NCI-H146 (cell line): ENCODE measurements around the gene CHD2.

Source experiments
- DNase-seq: peaks from one replicate; lab custom pipeline; 2025; lab: John Stamatoyannopoulos, UW

Gene CHD2

DNA sequence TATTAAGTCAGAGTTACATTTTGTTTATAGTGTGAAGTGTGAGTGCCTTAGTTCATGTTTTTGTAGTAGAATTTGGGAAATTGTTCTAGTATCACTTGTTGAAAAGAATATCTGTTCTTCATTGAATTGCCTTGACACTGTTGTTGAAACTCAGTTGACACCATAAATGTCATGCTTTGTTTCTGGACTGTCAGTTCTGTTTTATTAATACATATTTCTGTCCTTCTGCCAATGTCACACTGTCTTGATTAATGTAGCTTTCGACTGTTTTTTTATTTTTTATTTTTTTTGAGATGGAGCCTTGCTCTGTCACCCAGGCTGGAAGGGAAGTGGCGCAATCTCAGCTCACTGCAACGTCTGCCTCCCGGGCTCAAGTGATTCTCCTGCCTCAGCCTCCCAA is 59.1 kb downstream of the CHD2 start:
- DNase-seq = no peak

DNA sequence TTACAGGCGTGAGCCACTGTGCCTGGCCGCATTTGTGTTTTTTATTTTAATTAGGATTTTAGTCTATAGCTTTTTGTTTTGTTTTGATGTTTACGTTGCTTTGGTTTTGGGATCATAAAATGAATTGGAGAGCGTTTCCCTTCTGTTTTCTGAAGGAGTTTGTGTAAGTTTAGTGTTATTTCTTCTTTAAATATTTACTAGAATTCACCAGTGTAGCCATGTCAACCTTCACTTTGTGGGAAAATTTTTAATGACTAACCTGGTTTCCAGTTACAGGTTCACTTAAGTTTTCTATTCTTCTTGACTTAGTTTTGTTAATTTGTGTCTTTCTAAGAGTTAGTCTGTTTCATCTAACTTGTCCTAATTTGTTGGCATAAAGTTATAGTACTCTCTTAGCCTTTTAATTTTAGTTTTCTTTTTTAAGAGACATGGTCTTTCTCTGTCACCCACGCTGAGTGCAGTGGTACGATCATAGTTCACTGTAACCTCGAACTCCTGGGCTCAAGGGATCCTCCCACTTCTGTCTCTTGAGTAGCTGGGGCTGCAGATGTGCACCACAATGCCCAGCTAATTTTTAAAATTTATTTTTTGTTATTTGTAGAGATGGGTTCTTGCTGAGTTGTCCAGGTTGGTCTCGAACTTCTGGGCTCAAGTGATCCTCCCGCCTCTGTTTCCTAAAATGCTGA is 61.0 kb downstream of the CHD2 start:
- no peak for DNase-seq

DNA sequence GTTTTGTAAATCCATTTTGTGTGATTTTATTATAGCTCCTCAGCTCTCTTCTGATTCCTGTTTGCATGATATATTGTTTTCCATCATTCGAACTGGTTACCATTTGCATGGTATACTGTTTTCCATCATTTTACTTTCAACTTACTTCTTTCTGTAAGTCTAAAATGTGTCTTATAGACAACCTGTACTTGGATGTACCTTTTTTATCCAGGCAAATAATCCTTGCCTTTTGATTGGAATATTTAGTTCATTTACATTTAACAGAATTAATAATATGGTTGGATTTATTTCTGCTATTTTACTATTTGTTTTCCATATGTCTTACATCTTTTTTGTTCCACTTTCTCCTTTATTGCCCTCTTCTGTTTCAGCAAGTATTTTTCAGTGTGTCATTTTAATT is 62.8 kb downstream of the CHD2 start:
- no peak for DNase-seq

DNA sequence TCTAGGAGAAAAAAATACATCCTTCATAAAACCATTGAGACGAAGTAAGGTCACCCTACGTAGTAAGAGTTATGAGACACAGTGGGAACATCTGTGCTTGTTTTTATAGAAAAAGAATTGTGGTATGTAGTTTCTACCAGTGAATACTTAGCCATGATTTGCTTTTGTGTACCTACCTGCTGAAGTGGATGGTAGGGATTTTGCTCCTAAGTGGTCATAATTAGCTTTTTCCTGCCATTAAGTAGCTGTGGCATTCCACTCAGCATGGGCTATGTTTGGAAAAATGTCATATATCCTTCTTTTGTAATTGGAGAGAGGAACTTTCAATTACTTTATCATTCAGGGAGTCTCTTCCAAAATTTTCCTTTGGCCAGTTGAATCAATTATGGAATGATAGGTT is 63.7 kb downstream of the CHD2 start:
- DNase-seq = peak; percentile 48

DNA sequence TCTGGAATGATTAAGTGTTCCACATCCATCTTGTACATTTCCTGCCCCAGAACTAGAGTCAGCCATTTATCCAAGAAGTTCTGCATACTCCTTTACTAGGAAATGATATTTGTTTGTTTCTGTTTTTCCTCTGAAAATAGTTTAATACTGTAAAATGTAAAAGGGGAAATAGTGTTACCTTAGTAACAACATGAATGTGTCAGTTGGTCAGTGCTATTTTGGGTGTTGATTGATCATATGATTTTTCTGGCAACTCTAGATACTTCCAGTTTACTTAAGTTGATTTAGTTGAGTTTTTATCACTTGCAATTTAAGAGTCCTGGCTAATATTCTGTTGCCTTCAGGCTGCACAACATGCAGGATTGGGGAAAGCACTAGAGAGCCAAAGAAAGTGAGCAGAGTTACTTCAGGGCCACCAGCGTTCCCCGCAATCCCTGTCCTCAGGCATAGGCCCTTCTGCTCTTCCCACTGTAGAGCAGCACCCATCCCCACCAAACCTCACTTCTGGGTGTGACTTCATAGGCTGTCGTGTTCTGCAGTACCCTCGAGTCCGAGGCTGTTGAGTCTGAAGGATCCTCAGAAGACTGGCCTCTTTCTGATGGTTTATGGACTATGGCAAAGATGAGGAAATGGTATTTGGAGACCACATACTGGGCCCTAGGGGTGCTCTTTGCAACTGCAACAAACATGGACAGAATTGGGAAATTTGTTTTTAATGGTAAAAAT is 69.0 kb downstream of the CHD2 start:
- no peak for DNase-seq

DNA sequence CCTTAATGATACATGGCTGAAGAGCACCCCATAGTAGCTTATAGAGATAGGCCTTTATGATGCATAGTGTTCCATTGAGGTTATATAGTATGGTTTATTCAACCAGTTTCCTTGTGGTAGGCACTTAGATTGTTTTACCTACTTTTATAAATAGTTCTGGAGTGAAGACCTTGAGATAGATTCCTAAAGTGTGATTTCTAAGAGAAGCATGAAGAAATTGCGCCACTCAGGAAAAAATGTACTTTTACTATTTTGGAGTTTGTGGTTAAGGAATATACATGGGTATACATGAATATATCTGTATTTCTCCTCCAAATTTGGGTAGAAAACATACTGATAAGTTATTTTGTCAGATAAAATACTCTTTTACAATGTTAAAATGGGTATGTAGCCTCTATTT is 70.5 kb downstream of the CHD2 start:
- no peak for DNase-seq

DNA sequence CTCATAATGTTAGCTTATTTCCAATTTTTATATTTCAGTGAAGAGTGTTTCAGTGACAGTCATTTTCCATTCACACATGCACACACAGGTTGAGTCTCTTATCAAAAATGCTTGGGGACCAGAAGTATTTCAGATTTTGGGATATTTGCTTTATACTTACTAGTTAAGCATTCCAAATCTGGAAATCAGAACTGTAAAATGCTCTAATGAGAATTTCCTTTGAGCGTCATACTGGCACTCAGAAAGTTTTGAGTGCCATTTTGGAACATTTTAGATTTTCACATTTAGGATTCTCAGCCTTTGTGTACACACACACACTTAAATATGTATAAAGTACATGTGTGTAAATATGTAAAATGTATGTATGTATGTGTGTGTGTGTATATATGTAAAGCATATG is 71.0 kb downstream of the CHD2 start:
- DNase-seq = no peak

DNA sequence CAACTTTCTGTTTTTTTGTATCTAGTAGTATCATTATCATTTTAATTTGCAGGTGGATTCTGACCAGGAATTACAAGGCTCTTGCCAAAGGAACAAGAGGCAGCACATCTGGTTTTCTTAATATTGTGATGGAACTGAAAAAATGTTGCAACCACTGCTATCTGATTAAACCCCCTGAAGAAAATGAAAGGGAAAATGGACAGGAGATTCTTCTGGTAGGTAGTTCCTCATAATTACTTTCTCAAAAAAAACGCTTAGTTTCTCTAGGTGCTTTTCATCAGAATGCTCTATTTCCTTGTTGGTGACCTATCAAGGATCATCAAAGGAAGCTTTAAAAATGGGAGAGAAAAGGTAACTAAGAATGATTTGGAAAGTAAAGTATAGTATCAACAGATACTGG is 71.6 kb downstream of the CHD2 start:
- no peak for DNase-seq

DNA sequence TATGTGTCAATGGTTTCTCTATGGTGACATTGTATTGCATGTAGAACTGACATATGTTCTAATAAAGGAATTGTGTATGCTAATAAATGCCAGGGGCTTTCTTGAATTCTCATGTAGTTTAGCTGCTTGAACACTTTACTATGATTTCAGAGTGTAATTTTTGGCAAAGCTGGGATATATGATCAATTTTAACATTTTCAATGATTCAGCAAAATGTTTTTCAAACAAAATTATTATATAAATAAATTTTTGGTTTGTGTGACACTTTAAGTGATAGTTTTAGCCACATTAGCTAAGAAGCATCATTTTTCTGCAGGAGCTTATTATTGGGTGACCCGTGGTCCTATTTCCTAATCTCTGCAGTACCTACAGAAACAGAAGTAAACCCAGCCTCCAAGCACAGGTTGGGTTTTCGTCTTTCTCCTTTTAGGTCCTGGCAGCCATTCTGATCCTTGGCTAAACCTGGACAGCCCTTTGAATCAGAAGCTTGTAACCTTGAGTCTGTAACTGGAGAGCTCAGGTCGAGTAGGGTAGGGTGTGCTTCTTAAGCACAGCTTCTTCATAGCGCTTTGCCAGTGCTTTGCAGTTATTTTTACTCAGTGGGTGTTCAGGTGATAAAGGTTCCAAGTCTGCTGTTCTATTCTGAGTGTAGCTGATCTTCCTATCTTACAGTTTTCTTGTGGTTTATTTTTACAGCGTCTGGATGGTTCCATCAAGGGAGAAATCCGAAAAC is 74.2 kb downstream of the CHD2 start:
- DNase-seq = no peak

DNA sequence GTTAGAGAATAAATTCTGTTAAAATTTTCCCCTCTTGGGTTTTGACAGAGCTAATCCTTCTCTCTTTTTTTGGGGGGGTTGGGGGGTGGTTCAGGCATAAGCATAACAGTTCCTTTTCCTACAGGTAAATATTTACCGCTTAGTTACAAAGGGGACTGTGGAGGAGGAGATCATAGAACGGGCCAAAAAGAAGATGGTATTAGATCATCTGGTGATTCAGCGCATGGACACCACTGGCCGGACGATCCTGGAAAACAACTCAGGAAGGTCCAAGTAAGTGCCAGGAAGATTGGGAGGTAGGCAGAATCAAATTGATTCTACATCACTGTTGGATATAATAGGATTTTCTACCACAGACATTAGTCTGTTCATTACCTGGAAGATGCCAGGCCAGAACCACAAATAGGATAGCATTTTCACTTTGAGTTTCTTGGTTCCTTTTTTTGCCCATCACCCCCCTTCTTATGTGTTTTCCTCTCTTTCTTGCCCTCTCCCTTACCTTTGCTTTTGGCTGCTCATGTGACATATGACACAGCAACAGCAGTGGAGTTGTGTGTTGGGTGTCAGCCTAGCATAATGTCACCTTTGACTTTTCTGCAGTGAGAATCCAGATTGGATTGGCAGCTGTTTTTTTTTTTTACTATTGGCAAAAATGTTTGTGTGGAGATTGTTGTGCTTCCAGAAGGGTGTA is 79.0 kb downstream of the CHD2 start:
- DNase-seq = no peak

DNA sequence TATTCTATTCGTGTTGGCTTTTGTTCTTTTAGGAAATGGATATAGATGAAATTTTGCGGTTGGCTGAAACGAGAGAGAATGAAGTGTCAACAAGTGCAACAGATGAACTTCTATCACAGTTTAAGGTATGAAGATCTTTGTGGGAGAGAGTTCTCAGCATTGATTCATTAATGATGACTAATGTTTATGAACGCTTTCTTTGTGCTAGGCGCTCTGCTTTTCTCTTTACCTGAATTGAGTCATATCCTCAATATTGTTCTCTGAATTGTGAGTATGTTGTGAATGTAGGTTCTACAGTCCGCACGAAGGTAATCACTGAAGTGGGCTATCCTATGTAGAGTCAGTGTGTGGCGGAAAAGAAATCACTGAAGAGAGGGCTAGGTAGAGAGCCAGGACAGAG is 81.2 kb downstream of the CHD2 start:
- no peak for DNase-seq

DNA sequence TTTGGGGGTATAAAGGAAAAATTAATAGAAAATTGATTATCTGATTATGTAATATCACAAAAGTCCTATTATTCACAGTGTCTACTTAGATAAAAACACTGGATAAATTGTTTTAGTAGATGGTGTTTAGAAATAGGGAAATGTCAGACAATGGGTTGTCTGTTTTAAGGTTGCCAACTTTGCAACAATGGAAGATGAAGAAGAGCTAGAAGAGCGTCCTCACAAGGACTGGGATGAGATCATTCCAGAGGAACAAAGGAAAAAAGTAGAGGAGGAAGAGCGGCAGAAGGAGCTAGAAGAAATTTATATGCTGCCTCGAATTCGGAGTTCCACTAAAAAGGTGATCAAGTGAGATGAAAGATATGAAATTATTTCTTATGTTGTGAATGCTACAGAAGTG is 84.0 kb downstream of the CHD2 start:
- DNase-seq = no peak

DNA sequence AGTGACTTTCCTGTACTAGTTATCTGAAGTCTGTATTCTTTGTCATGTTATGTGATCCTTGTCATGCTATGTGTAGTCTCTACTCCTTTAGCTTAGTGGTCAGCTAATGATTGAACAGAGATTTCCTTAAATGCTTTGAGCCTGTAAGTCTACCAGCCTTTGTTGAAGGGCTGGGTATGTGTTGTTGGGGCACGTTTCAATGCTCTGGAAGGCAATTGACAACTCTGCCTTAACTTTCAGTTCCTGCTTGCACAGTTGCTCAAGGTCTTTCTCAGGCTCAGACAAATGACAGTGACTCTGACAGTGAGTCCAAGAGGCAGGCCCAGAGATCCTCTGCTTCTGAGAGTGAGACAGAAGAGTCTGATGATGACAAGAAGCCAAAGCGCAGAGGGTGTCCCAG is 89.3 kb downstream of the CHD2 start:
- no peak for DNase-seq

DNA sequence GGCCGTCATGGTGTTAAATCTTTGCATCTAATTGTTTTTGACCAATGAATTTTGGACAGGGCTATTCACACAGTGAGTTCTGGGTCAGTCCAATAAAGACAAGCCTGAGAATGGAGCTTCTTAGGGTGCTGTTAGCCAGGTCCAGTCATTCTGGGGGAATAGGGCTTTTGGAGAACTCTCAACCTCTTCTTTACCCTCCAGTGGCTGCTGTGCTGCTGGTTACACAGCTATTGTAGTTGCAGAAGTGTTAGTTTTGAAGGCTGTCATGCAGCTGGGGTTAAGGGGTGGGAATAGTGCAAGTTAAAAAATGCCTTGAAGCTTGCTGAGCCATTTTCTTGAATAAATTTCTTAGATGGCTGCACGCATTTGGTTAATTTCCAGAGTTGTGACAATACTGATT is 89.9 kb downstream of the CHD2 start:
- DNase-seq = no peak

DNA sequence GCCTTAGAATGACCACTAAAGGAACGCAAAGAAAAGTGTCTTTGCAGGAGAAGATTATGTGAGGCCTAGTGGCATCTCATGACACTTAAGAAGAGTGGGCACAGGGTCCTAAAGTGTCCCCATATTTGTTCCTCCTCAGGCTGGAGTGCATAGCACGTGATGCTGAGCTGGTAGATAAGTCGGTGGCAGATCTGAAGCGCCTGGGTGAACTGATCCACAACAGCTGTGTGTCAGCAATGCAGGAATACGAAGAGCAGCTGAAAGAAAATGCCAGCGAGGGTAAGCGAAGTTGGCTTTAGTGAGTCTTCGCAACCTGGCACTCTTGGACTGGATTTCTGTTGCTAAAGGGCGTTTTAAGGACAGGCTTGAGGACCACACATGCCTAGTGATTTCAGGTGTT is 92.6 kb downstream of the CHD2 start:
- no peak for DNase-seq

DNA sequence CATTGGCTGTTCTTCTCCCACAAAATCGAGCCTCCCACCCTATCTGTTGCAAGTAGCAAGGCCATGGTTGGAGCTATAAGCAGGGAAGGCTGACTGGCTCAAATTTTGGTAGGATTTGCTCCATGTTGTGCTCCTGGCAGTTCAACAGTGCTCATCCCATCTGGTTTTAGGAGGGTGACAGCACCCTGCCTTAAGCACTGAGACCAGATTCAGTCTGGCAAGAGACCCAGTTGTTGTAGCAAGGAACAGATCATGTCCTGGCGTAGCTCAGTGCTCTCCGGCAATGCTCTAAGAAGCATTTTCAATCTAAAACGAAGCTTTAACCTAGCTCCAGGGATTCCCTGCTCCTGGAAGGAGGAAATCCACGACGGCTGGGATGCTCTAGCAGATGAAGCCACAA is 97.7 kb downstream of the CHD2 start:
- DNase-seq = no peak

DNA sequence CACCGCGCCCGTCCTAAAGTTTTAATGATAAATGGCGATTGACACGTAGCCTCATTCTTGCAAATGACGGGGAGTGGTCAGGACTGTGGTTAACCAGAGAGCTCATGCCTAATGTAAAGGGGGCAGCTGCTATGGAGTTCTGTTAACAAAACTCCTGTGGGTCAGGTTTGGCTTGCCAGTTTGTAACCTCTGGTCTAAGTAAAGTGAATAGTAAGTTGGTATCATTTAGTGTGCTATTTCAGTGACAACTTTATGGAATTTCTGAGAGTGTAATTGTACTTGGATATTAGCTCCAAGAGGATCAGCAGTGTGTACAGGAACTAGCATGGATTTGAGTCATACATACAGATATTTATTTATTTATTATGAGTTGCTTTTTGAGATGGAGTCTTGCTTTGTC is 101.0 kb downstream of the CHD2 start:
- DNase-seq = no peak

DNA sequence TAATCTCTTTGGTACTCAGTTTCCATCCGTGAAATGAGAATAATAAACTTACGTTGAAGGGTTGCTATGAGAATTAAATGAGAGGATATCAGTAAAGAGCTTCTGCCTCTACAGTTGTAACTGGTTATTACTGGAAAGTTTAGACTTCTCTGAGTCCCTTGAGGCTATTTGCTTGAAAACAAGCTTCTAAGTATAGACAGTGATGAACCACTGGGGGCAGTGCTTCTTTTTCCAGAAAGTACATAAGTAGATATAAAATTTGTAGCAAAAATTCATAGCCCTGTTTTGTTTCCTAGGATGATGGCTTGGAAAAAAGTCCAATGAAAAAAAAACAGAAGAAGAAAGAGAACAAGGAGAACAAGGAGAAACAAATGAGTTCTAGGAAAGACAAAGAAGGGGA is 101.8 kb downstream of the CHD2 start:
- DNase-seq = no peak

DNA sequence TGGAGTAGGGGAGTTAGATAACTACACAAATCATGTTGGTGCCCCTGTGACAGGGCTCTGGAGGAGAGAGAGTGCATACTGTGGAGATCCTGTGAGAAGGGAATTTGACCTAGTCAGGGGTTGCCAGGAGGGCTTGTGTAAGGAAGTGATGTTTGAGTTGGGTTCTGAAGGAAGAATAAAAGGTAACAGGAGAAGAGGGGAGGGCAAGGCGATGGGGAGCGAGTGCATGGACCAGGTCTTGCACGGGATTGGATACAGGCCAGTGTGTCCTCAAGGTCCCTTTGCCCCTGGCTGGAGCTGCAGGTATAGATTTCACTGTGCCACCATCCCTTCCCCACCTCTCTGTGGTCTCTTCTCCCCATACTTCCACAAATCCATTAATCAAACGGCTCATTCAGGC is 105.0 kb downstream of the CHD2 start:
- no peak for DNase-seq

DNA sequence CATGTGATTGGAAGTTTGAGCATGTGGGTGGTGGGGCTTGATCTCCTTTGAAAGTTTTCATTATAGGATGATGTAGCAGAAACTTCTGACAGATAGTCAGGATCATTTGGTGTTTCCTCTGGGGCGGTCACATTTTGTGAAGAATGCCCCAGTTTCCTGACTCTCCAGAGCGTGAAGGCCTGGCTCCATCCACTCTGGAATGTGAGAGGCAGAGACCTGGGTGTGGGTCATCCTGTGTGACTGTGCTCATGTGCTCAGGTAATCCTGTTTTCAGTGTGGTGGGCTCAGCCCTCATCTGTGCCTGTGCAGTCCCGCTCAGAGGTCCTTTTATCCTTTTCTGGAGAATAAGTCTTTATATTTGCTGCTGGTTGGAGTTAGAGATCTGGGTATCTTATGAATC is 107.9 kb downstream of the CHD2 start:
- DNase-seq = no peak

DNA sequence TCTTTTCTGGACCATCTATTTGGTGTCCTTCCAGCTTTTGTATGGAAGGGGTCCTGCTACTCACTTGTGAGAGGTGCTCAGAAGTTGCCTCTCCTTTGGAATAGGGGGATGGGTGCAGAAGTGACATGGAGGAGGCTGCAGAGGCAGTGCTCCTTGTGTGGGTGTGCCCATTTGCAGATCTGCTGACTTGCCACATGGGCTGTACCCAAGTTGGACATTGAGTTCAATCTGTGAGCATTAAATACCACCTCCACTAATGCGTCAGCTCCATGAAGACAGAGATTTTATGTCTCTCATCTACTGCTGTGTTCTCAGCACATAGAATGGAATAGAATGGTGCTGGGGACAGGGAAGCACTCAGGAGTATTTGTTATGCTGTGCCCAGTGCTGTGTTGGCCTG is 112.7 kb downstream of the CHD2 start:
- no peak for DNase-seq

DNA sequence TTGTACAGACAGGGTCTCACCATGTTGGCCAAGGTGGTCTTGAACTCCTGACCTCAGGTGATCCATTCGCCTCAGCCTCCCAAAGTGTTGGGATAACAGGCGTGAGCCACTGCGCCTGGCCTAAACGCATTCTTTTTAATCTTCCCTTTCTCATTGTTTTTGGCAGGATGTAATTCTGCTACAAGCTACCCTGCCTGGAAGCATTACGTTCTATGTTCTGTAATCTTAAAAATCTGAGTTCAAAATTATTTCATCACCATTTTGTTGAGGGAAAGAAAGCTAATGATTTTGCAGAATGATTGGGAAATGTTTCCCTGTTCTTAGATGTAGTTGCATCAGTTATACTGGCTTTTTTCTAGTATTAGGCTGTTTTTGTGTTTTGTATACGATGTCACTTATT is 117.4 kb downstream of the CHD2 start:
- DNase-seq = no peak

DNA sequence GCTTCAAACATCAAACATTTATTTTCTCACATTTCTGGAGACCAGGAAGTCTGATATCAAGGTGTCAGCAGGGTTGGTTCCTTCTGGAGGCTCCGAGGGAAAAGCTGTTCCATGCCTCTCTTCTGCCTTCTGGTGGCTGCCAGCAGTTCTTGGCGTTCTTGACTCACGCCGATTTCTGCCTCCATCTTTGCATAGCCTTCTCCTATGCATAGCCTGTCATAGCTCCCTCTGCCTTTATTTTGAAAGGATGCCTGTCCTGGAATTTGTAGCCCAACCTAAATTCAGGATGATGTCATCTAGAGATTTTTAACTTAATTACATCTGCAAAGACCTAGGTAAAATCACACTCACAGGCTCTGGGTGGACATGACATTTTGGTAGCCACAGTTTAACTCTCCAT is 118.5 kb downstream of the CHD2 start:
- peak; percentile 14 for DNase-seq
